VCaP (cell line): ENCODE data around the gene TMEM38A.

Source experiments
- H3K27ac ChIP-seq: fragments of 450-650 bp; 2 replicates; pipeline ENCODE4 v1.5.1; 2017
- TF ChIP-seq, protein P1 (sequence below): fragments of 450-650 bp; conservative IDR thresholded peaks from 2 replicates; pipeline ENCODE4 v1.5.1; 2017; ENCODE audit warnings: mild to moderate bottlenecking, moderate library complexity

TMEM38A gene

DNA sequence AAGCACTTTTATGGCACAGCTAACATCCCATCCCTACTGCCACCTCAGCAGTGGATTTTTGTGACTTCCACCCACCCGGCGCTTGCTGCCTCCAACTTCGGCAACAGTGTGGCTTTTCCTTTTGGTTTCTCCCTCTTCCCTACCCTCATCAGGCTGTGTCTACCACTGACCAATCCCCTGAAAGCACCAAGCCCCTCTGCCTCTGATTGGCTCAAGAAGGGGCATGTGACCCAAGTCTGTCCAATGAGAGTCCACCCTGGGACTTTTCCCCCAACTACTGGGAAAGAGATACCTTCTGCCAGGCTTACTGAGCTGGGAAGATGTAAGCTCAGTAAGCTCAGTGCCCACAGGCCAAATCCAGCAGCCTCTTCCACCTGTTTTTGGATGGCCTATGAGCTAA, 6.8 kb upstream of the TMEM38A start:
- TF ChIP-seq, protein P1, sequence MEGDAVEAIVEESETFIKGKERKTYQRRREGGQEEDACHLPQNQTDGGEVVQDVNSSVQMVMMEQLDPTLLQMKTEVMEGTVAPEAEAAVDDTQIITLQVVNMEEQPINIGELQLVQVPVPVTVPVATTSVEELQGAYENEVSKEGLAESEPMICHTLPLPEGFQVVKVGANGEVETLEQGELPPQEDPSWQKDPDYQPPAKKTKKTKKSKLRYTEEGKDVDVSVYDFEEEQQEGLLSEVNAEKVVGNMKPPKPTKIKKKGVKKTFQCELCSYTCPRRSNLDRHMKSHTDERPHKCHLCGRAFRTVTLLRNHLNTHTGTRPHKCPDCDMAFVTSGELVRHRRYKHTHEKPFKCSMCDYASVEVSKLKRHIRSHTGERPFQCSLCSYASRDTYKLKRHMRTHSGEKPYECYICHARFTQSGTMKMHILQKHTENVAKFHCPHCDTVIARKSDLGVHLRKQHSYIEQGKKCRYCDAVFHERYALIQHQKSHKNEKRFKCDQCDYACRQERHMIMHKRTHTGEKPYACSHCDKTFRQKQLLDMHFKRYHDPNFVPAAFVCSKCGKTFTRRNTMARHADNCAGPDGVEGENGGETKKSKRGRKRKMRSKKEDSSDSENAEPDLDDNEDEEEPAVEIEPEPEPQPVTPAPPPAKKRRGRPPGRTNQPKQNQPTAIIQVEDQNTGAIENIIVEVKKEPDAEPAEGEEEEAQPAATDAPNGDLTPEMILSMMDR, result no peak
- peak overlapping the region; percentile 94 for H3K27ac ChIP-seq

GRCh38 chr19:16654627-16655026, 6.3 kb upstream of the TMEM38A start:
- peak overlapping the region; percentile 94 for H3K27ac ChIP-seq
- TF ChIP-seq, protein P1, result no peak

- TF ChIP-seq, protein P1, result no peak
- peak overlapping the region; percentile 94 for H3K27ac ChIP-seq
These were observed 5.2 kb upstream of the TMEM38A start for GRCh38 chr19:16655727-16656126.

DNA sequence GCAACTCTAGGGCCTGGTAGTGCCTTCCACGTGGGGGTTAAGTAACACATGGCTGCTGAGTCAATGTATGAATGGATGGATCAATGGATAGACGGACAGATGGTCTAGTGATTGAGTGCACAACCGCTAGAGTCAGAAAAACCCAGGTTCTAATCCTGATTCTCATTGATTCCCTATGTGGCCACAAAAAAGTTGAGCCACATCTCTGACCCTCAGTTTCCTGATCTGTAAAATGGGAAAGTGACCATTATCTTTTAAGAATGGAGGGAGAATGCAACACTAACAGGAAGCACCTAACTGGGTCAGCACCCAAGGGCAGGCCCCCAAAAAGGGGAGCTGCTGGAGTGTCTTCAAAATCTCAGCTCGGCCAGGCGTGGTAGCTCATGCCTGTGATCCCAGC, 3.6 kb upstream of the TMEM38A start:
- H3K27ac ChIP-seq, result no peak overlapping the region
- TF ChIP-seq, protein P1, result no peak

DNA sequence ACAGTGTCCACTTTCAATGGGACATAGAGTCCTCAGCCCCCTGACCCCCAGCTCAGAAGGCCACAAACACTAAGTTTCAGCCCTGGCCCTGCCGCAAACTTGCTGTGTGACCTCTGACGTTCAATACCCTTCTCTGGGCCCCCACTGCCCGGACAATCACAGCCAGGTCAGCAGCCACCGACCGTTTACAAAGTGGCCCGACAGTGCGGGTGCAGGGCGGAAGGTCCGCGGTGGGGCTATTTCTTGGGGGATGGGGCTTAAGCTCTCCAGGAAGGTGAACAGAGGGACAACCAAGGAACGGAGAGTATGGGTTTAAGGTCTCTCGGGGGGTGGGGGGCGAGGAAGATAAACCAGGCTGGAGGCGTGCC, 1.5 kb upstream of the TMEM38A start:
- H3K27ac ChIP-seq, result peak overlapping the region; percentile 98
- TF ChIP-seq, protein P1, result no peak

- peak within 1 kb of the TSS; percentile 98 for H3K27ac ChIP-seq
- TF ChIP-seq, protein P1, result peak; percentile 38
These were observed 869 bp upstream of the TMEM38A start, which contains the start of gene SMIM7 for GRCh38 chr19:16659832-16660708. Gene SMIM7, minus strand, starts transcription at chr19:16660144. Its CDS starts 34 bp downstream, at chr19:16660110.

DNA sequence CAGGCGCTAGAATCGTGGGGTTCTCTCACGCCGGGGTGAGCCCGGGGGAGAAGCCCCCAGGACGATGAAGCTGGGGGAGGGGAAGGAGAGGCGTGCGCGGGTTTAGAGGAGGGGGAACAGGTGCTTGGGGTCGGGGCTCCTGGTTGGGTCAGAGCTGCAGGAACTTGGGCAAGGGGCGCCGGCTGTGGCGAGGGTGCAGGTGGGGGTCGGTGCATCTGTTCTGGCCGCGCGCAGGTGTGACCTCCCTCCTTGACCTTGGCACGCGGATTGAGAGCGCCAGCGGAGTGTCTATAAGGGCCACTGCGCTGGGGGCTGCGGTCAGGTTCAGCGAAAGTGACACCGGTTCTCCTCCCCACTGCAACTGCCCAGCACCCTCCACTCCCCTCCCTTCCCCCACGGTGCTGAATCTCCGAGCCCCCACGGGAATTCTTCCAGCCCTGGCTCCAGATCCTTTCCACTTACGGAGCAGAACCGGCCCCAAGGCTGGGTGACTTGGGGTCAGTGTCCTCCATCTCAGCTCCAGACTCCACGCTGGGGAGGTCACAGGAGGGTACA, 618 bp downstream of the TMEM38A start:
- TF ChIP-seq, protein P1, result no peak
- peak overlapping the region; percentile 98 for H3K27ac ChIP-seq
